ENCODE measurements around the gene EIF1. TPM values are rescaled to one million over a fixed set of nuclear protein-coding genes. Genes with fewer than 3 reads are reported as not detected.

EIF1 gene
- total and polyA plus RNA-seq, 2 experiments from 2014 or later, result 272 to 603 TPM

GRCh38 chr17:41702712-41703111 lies 14.0 kb downstream of the EIF1 start (continued):
- TF ChIP-seq, protein P1, sequence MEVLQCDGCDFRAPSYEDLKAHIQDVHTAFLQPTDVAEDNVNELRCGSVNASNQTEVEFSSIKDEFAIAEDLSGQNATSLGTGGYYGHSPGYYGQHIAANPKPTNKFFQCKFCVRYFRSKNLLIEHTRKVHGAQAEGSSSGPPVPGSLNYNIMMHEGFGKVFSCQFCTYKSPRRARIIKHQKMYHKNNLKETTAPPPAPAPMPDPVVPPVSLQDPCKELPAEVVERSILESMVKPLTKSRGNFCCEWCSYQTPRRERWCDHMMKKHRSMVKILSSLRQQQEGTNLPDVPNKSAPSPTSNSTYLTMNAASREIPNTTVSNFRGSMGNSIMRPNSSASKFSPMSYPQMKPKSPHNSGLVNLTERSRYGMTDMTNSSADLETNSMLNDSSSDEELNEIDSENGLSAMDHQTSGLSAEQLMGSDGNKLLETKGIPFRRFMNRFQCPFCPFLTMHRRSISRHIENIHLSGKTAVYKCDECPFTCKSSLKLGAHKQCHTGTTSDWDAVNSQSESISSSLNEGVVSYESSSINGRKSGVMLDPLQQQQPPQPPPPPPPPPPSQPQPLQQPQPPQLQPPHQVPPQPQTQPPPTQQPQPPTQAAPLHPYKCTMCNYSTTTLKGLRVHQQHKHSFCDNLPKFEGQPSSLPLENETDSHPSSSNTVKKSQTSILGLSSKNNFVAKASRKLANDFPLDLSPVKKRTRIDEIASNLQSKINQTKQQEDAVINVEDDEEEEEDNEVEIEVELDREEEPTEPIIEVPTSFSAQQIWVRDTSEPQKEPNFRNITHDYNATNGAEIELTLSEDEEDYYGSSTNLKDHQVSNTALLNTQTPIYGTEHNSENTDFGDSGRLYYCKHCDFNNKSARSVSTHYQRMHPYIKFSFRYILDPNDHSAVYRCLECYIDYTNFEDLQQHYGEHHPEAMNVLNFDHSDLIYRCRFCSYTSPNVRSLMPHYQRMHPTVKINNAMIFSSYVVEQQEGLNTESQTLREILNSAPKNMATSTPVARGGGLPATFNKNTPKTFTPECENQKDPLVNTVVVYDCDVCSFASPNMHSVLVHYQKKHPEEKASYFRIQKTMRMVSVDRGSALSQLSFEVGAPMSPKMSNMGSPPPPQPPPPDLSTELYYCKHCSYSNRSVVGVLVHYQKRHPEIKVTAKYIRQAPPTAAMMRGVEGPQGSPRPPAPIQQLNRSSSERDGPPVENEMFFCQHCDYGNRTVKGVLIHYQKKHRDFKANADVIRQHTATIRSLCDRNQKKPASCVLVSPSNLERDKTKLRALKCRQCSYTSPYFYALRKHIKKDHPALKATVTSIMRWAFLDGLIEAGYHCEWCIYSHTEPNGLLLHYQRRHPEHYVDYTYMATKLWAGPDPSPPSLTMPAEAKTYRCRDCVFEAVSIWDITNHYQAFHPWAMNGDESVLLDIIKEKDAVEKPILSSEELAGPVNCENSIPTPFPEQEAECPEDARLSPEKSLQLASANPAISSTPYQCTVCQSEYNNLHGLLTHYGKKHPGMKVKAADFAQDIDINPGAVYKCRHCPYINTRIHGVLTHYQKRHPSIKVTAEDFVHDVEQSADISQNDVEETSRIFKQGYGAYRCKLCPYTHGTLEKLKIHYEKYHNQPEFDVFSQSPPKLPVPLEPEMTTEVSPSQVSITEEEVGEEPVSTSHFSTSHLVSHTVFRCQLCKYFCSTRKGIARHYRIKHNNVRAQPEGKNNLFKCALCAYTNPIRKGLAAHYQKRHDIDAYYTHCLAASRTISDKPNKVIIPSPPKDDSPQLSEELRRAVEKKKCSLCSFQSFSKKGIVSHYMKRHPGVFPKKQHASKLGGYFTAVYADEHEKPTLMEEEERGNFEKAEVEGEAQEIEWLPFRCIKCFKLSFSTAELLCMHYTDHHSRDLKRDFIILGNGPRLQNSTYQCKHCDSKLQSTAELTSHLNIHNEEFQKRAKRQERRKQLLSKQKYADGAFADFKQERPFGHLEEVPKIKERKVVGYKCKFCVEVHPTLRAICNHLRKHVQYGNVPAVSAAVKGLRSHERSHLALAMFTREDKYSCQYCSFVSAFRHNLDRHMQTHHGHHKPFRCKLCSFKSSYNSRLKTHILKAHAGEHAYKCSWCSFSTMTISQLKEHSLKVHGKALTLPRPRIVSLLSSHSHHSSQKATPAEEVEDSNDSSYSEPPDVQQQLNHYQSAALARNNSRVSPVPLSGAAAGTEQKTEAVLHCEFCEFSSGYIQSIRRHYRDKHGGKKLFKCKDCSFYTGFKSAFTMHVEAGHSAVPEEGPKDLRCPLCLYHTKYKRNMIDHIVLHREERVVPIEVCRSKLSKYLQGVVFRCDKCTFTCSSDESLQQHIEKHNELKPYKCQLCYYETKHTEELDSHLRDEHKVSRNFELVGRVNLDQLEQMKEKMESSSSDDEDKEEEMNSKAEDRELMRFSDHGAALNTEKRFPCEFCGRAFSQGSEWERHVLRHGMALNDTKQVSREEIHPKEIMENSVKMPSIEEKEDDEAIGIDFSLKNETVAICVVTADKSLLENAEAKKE (CRISPR knock-in tag; IDR thresholded peaks at IDR 0.05), result no peak
- no peak for TF ChIP-seq CTCF (conservative IDR thresholded peaks at IDR 0.05; ENCODE audit: low read depth in 2 of 2)
- TF ChIP-seq, protein P2, sequence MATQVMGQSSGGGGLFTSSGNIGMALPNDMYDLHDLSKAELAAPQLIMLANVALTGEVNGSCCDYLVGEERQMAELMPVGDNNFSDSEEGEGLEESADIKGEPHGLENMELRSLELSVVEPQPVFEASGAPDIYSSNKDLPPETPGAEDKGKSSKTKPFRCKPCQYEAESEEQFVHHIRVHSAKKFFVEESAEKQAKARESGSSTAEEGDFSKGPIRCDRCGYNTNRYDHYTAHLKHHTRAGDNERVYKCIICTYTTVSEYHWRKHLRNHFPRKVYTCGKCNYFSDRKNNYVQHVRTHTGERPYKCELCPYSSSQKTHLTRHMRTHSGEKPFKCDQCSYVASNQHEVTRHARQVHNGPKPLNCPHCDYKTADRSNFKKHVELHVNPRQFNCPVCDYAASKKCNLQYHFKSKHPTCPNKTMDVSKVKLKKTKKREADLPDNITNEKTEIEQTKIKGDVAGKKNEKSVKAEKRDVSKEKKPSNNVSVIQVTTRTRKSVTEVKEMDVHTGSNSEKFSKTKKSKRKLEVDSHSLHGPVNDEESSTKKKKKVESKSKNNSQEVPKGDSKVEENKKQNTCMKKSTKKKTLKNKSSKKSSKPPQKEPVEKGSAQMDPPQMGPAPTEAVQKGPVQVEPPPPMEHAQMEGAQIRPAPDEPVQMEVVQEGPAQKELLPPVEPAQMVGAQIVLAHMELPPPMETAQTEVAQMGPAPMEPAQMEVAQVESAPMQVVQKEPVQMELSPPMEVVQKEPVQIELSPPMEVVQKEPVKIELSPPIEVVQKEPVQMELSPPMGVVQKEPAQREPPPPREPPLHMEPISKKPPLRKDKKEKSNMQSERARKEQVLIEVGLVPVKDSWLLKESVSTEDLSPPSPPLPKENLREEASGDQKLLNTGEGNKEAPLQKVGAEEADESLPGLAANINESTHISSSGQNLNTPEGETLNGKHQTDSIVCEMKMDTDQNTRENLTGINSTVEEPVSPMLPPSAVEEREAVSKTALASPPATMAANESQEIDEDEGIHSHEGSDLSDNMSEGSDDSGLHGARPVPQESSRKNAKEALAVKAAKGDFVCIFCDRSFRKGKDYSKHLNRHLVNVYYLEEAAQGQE (IDR thresholded peaks at IDR 0.05; ENCODE audit: unreplicated experiment), result no peak
- TF ChIP-seq NANOG (IDR thresholded peaks at IDR 0.05; ENCODE audit: borderline replicate concordance), result no peak
- no peak for TF ChIP-seq POLR2AphosphoS5 (IDR thresholded peaks at IDR 0.05; ENCODE audit: low read depth)

All from GM23338 (cell line).